CD4-positive, CD25-positive, alpha-beta regulatory T cell (primary cell): ENCODE data around the gene HYLS1. TPM values are rescaled to one million over a fixed set of nuclear protein-coding genes. Genes with fewer than 3 reads are reported as not detected.

Experiments used
- ATAC-seq, 2 donors: fragments of 150-1000 bp; cut with Tn5 transposase; one replicate each; pipeline ENCODE4 v1.10.0; 2021; ENCODE audit warnings: low read depth in 2 of 2, moderate number of reproducible peaks in 2 of 2, moderate library complexity in 1 of 2
- DNase-seq, 3 donors: peaks; one replicate each; pipeline versions ENCODE4 v3.0.0 to v3.0.0-alpha.2; 2012 to 2022; ENCODE audit warnings: mixed read lengths in 1 of 3
- H3K27ac ChIP-seq: one replicate; pipeline ENCODE4 v1.7.0; 2013; ENCODE audit warnings: mild to moderate bottlenecking, low read length; ENCODE audit not compliant: insufficient read depth, poor library complexity, severe bottlenecking
- H3K27me3 ChIP-seq: one replicate; pipeline ENCODE4 v1.7.0; 2013; ENCODE audit warnings: low read length; ENCODE audit not compliant: control insufficient read depth, insufficient read depth
- H3K36me3 ChIP-seq: one replicate; pipeline ENCODE4 v1.7.0; 2013; ENCODE audit warnings: mild to moderate bottlenecking, low read length, moderate library complexity; ENCODE audit not compliant: control insufficient read depth, insufficient read depth
- H3K4me1 ChIP-seq: 2 replicates; pipeline ENCODE4 v1.7.0; 2013; ENCODE audit warnings: mild to moderate bottlenecking, low read length; ENCODE audit not compliant: insufficient read depth, control insufficient read depth, poor library complexity, severe bottlenecking
- H3K4me3 ChIP-seq: one replicate; pipeline ENCODE4 v1.7.0; 2013; ENCODE audit warnings: low read depth, mild to moderate bottlenecking, low read length, moderate library complexity
- H3K9me3 ChIP-seq, 2 experiments: 1 replicate in 1 of 2; 2 replicates in 1 of 2; pipeline ENCODE4 v1.7.0; 2013; ENCODE audit warnings: low read length in 2 of 2, mild to moderate bottlenecking in 1 of 2, moderate library complexity in 1 of 2; ENCODE audit not compliant: control insufficient read depth in 2 of 2
- H3K27ac Mint-ChIP-seq, 3 donors: one replicate each; pipeline ENCODE4 v1.8.0; 2020 to 2022; ENCODE audit warnings: mild to moderate bottlenecking in 3 of 3, mixed read lengths in 3 of 3, moderate library complexity in 2 of 3
- H3K27me3 Mint-ChIP-seq: one replicate; pipeline ENCODE4 v1.8.0; 2022; ENCODE audit warnings: mild to moderate bottlenecking, mixed read lengths
- H3K36me3 Mint-ChIP-seq: one replicate; pipeline ENCODE4 v1.8.0; 2020; ENCODE audit warnings: mixed read lengths
- H3K4me1 Mint-ChIP-seq, 4 donors: one replicate each; pipeline ENCODE4 v1.8.0; 2020 to 2022; ENCODE audit warnings: mixed read lengths in 4 of 4, mild to moderate bottlenecking in 1 of 4
- H3K4me3 Mint-ChIP-seq, 4 donors: one replicate each; pipeline ENCODE4 v1.8.0; 2020 to 2022; ENCODE audit warnings: mild to moderate bottlenecking in 4 of 4, mixed read lengths in 4 of 4, moderate library complexity in 3 of 4
- H3K9me3 Mint-ChIP-seq, 7 donors: one replicate each; pipeline ENCODE4 v1.8.0; 2020 to 2022; ENCODE audit warnings: mixed read lengths in 7 of 7, mild to moderate bottlenecking in 3 of 7, moderate library complexity in 2 of 7
- polyA plus RNA-seq, 4 donors: library from polyadenylated mRNA; unstranded; fragments of 300-500 nt; fragmentation: Illumina TruSeq; gene quantifications; one replicate each; pipeline ENCODE4 v1.2.3, GENCODE V29; 2021
- total RNA-seq: library from RNA; stranded (reverse); gene quantifications from one replicate; pipeline ENCODE4 v1.2.3, GENCODE V29; 2022

Gene HYLS1
- total and polyA plus RNA-seq, 5 donors from 2014 or later, result 3.1 to 13.3 (median 11.5) TPM

DNA sequence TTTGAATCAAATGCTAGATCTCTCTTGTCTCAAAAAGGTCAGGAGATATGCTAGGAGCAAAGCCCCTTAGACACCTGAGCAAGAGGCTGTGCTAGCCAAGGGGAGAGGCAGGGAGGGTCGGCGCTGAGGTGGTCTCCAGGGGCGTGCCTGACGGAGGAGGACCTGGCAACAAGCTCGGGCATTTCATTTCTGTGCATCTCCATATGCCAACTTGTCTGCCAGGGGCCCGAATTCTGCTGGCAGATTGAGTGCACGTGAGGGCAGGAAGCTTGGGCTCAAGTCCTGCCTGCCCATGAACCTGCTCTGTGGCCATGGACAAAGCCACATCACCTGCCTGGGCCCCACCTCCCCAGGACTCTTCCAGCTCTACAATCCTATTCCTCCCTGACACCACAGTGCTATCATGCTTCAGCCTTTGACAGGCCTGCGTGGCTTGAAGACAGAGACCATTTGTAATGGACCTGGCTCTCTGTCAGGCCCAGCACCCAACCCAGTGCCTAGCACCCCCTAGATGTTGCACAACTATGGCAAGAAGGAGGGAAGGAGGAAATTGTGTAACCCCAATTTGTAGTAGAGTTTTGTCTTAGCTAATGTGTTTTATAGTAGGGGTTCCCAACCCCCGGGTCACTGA is 42.1 kb downstream of the HYLS1 start:
- Mint-ChIP-seq H3K36me3 (no peaks in the 10 kb centered on the region), H3K4me3 (no peak overlapping the region), H3K9me3 (no peaks in the 10 kb centered on the region), H3K4me1 (no peaks in the 10 kb centered on the region), H3K27ac (no peak overlapping the region), H3K27me3 (peaks cover 30% of the 10 kb centered on the region)
- H3K9me3 ChIP-seq, result no peaks in the 10 kb centered on the region
- H3K27ac ChIP-seq, result no peak overlapping the region
- H3K4me1 ChIP-seq, result no peaks in the 10 kb centered on the region
- DNase-seq, result no peak
- H3K4me3 ChIP-seq, result no peak overlapping the region
- peaks cover 11% of the 10 kb centered on the region for H3K27me3 ChIP-seq
- no peak for ATAC-seq
- no peaks in the 10 kb centered on the region for H3K36me3 ChIP-seq

DNA sequence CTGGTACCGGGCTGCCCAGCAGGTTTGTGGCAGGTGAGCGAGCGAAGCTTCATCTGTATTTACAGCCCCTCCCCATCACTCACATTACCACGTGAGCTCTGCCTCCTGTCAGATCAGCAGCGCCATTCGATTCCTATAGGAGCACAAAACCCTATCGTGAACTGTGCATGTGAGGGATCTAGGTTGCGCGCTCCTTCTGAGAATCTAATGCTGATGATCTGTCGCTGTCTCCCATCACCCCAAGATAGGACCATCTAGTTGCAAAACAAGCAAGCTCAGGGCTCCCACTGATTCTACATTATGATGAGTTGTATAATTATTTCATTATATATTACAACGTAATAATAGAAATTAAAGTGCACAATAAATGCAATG is 42.6 kb downstream of the HYLS1 start:
- Mint-ChIP-seq H3K9me3 (no peaks in the 10 kb centered on the region), H3K27ac (no peak overlapping the region), H3K4me3 (no peak overlapping the region), H3K4me1 (no peaks in the 10 kb centered on the region), H3K36me3 (no peaks in the 10 kb centered on the region), H3K27me3 (peaks cover 33% of the 10 kb centered on the region)
- no peak overlapping the region for H3K27ac ChIP-seq
- no peak for DNase-seq
- no peaks in the 10 kb centered on the region for H3K9me3 ChIP-seq
- peaks cover 8% of the 10 kb centered on the region for H3K27me3 ChIP-seq
- H3K4me3 ChIP-seq, result no peak overlapping the region
- H3K4me1 ChIP-seq, result no peaks in the 10 kb centered on the region
- no peaks in the 10 kb centered on the region for H3K36me3 ChIP-seq
- ATAC-seq, result no peak

DNA sequence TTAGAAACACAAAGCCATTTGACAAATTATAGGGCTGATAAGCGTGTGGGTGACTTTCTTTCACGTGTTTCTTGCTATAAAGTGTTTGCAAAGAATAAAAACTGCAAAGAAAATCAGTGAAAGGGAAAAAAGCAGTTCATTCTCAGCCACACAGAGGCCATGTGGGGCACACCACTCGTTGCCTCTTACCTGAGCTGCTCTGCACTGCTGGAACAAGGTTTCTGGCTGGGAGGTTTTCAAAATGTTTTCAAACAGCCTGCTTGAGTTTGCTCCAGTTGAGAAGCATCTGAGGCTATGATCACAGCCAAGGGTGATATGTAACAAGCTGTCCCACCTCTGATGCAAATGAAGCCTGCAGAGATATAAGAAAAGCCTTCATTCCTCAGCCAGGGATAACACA is 43.6 kb downstream of the HYLS1 start:
- H3K27ac ChIP-seq, result no peak overlapping the region
- DNase-seq (no peak), ATAC-seq (no peak)
- H3K36me3 ChIP-seq, result no peaks in the 10 kb centered on the region
- H3K4me1 Mint-ChIP-seq, result no peaks in the 10 kb centered on the region
- H3K27ac Mint-ChIP-seq, result no peak overlapping the region
- peaks cover 27% of the 10 kb centered on the region for H3K27me3 Mint-ChIP-seq
- H3K4me3 ChIP-seq, result no peak overlapping the region
- peaks cover 8% of the 10 kb centered on the region for H3K27me3 ChIP-seq
- no peaks in the 10 kb centered on the region for H3K36me3 Mint-ChIP-seq
- no peaks in the 10 kb centered on the region for H3K9me3 ChIP-seq
- no peaks in the 10 kb centered on the region for H3K9me3 Mint-ChIP-seq
- H3K4me3 Mint-ChIP-seq, result no peak overlapping the region
- H3K4me1 ChIP-seq, result no peaks in the 10 kb centered on the region

DNA sequence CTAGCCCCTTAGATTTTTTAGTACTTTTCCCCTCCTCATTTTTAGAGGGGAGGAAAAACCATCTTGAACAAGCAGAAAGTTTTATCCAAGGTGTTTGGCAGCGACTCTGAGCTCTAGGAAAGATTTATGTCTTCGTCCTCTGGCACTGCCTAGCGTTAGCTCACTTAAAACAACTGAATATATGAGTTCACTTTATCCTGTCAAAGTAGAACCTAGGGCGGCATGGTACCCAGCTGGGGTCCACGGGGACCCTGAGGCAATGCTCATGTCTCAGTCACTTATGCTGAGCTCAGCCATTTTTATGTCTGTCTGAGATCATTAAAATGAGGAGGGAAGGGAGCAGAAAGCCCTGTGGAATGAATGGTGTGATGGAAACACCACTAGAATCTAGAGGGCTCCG is 44.2 kb downstream of the HYLS1 start:
- Mint-ChIP-seq H3K4me3 (no peak overlapping the region), H3K9me3 (no peaks in the 10 kb centered on the region), H3K27ac (no peak overlapping the region), H3K27me3 (peaks cover 22% of the 10 kb centered on the region), H3K36me3 (no peaks in the 10 kb centered on the region), H3K4me1 (no peaks in the 10 kb centered on the region)
- Histone ChIP-seq H3K9me3 (no peaks in the 10 kb centered on the region), H3K27ac (no peak overlapping the region), H3K27me3 (peaks cover 8% of the 10 kb centered on the region), H3K4me1 (no peaks in the 10 kb centered on the region), H3K4me3 (no peak overlapping the region), H3K36me3 (no peaks in the 10 kb centered on the region)
- ATAC-seq (no peak), DNase-seq (no peak)

DNA sequence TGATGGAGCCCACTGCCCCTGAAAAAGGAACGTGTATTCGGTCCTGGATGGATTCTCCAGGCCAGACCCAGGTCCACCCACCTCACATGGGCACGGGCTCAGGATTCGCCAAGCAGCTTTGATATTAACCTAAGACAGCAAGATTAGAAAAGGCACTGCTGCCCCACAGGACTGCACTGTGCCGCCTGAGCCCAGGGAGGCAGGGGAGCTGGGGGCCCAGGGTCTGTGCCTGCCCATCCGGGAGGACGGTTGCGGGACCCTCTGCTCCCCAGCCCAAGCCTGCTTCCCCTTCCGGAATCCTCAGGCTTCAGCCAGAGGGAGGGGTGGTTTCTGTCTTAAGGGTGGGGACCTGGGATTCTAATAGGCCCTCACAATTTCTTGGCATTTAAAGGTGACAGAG is 44.8 kb downstream of the HYLS1 start:
- peaks cover 22% of the 10 kb centered on the region for H3K27me3 Mint-ChIP-seq
- H3K9me3 Mint-ChIP-seq, result no peaks in the 10 kb centered on the region
- H3K4me1 ChIP-seq, result no peaks in the 10 kb centered on the region
- peaks cover 5% of the 10 kb centered on the region for H3K27me3 ChIP-seq
- H3K27ac Mint-ChIP-seq, result no peak overlapping the region
- no peaks in the 10 kb centered on the region for H3K36me3 Mint-ChIP-seq
- H3K4me1 Mint-ChIP-seq, result no peaks in the 10 kb centered on the region
- ATAC-seq (no peak), DNase-seq (no peak)
- H3K36me3 ChIP-seq, result no peaks in the 10 kb centered on the region
- no peaks in the 10 kb centered on the region for H3K9me3 ChIP-seq
- no peak overlapping the region for H3K27ac ChIP-seq
- no peak overlapping the region for H3K4me3 ChIP-seq
- no peak overlapping the region for H3K4me3 Mint-ChIP-seq

DNA sequence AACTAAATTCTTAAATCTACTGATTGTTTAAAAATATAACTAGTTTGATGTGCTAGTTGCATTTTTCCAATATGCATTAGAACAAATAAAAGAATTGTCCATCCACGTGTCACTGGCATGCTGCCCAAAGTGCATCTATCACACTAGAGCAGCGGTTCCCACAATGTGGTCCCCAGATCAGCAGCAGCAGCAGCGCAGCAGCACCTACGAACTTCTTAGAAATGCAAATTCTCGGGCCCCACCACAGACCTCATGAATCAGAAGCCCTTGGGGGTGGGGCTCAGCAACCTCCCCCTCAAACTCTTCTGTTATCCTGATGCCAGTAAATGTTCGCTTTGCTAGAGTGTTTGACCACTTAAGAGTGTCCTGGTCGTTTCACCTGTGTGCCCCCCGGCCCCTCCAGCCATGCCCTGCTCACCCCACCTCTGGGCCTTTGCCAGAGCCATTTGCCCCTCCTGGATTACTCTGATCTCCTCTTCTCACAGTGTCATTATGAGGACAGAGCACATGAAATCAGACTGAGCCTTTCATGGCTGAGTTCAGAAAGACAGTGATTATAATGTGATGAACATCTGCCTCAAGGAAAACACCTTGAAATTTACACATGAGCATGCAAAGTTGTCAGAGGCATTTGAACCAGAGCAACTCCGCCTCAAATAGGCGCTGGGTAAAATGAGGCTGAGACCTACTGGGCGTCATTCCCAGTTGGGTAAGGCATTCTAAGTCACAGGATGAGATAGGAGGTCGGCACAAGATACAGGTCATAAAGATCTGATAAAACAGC is 45.8 kb downstream of the HYLS1 start:
- H3K27ac ChIP-seq, result no peak overlapping the region
- ATAC-seq (no peak), DNase-seq (no peak)
- no peak overlapping the region for H3K4me3 ChIP-seq
- H3K36me3 ChIP-seq, result no peaks in the 10 kb centered on the region
- no peaks in the 10 kb centered on the region for H3K9me3 Mint-ChIP-seq
- H3K27me3 Mint-ChIP-seq, result peaks cover 20% of the 10 kb centered on the region
- no peak overlapping the region for H3K27ac Mint-ChIP-seq
- peaks cover 0 to under 1% (median 0%) of the 10 kb centered on the region in 4 donors for H3K4me1 Mint-ChIP-seq
- H3K4me1 ChIP-seq, result no peaks in the 10 kb centered on the region
- H3K36me3 Mint-ChIP-seq, result no peaks in the 10 kb centered on the region
- no peaks in the 10 kb centered on the region for H3K27me3 ChIP-seq
- H3K9me3 ChIP-seq, result no peaks in the 10 kb centered on the region
- no peak overlapping the region for H3K4me3 Mint-ChIP-seq

DNA sequence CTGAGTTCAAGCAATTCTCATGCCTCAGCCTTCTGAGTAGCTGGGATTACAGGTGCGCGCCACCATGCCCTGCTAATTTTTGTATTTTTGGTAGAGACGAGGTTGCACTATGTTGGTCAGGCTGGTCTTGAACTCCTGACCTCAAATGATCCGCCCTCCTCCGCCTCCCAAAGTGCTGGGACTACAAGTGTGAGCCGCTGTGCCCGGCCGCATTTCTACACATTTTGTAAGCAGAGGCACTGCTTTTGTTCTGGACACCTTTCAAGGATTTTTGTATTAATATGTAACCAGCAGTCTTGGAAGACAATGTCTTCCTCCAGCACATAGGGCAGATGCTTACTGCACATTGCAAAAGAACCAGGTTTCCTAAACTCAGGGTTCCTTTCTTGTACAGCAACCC is 47.0 kb downstream of the HYLS1 start:
- no peak for DNase-seq
- no peak overlapping the region for H3K27ac ChIP-seq
- H3K36me3 Mint-ChIP-seq, result no peaks in the 10 kb centered on the region
- no peak overlapping the region for H3K27ac Mint-ChIP-seq
- H3K4me3 ChIP-seq, result no peak overlapping the region
- H3K4me1 Mint-ChIP-seq, result peaks cover 0 to 9% (median 0%) of the 10 kb centered on the region in 4 donors
- H3K9me3 ChIP-seq, result no peaks in the 10 kb centered on the region
- peaks cover 13% of the 10 kb centered on the region for H3K27me3 Mint-ChIP-seq
- H3K9me3 Mint-ChIP-seq, result peaks cover 0 to 3% (median 0%) of the 10 kb centered on the region in 7 donors
- H3K36me3 ChIP-seq, result no peaks in the 10 kb centered on the region
- no peaks in the 10 kb centered on the region for H3K4me1 ChIP-seq
- H3K27me3 ChIP-seq, result no peaks in the 10 kb centered on the region
- ATAC-seq, result no peak
- H3K4me3 Mint-ChIP-seq, result no peak overlapping the region

DNA sequence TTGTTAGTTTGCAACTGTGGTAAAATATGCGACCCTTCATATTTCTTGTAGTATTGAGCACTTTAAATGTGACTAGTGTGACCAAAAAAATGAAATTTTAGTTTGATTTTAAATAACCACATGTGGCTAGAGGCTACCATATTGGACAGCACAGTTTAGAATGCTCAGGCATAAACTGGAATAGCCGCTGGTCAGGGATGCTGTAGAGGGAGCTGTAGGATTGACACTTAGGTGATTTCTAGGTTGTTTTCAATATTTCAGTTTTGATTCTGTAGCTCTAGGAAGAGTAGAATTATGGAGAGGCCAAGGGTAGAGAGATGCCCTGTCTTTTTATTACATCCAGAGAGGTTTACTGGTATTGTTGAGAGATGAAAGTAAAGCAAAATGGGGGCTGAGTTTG is 47.6 kb downstream of the HYLS1 start:
- Mint-ChIP-seq H3K4me3 (no peak overlapping the region), H3K36me3 (no peaks in the 10 kb centered on the region), H3K9me3 (peaks cover 0 to 3% (median 0%) of the 10 kb centered on the region in 7 donors), H3K4me1 (peaks cover 0 to 9% (median 0%) of the 10 kb centered on the region in 4 donors), H3K27me3 (peaks cover 12% of the 10 kb centered on the region), H3K27ac (no peak overlapping the region)
- no peak for ATAC-seq
- Histone ChIP-seq H3K4me3 (no peak overlapping the region), H3K9me3 (no peaks in the 10 kb centered on the region), H3K4me1 (no peaks in the 10 kb centered on the region), H3K36me3 (no peaks in the 10 kb centered on the region), H3K27ac (no peak overlapping the region), H3K27me3 (no peaks in the 10 kb centered on the region)
- no peak for DNase-seq
